OCI-LY7 (cell line): ENCODE results near the gene CPA2. TPM values are rescaled to one million over a fixed set of nuclear protein-coding genes. Genes with fewer than 3 reads are reported as not detected.

Experiments
- BruUV-seq: library from RNA; stranded (reverse); fragments of 400-500 nt; replicated peaks from 2 replicates; lab custom pipeline; 2021; lab: Mats Ljungman, UMichigan
- CTCF ChIA-PET: fragments of 300-600 bp; sonication (Branson Sonifier 250); formaldehyde crosslinking; loops from one replicate; lab custom pipeline; 2022; ENCODE audit warnings: antibody characterized with exemption; ENCODE audit not compliant: unreplicated experiment; lab: Charles Lee
- POLR2A ChIA-PET: fragments of 300-600 bp; sonication (Branson Sonifier 250); formaldehyde crosslinking; loops from one replicate; lab custom pipeline; 2022; ENCODE audit warnings: antibody characterized with exemption; lab: Charles Lee
- DNase-seq: peaks from one replicate; pipeline ENCODE4 v3.0.0-alpha.2; 2015; ENCODE audit warnings: low spot score
- H2AFZ ChIP-seq: fragments of 200-600 bp; sonication (generic), shearing (Covaris generic); 2 replicates; pipeline ENCODE4 v1.6.1; 2014; ENCODE audit warnings: mild to moderate bottlenecking, antibody characterized with exemption, low read length, moderate library complexity
- H3K27ac ChIP-seq: fragments of 200-600 bp; sonication (generic); 2 replicates; pipeline ENCODE4 v1.5.1; 2014; ENCODE audit warnings: mixed run types, low read depth, mild to moderate bottlenecking, moderate library complexity, low read length, inconsistent platforms; ENCODE audit not compliant: poor library complexity, severe bottlenecking
- H3K36me3 ChIP-seq: fragments of 200-600 bp; sonication (generic); 2 replicates; pipeline ENCODE4 v1.6.1; 2014; ENCODE audit warnings: mild to moderate bottlenecking, antibody characterized with exemption, low read length, moderate library complexity, mixed read lengths; ENCODE audit not compliant: insufficient read depth
- H3K4me1 ChIP-seq: fragments of 200-600 bp; sonication (generic); 2 replicates; pipeline ENCODE4 v1.5.1; 2014; ENCODE audit warnings: mild to moderate bottlenecking, low read length; ENCODE audit not compliant: insufficient read depth, poor library complexity, severe bottlenecking
- H3K4me2 ChIP-seq: fragments of 200-600 bp; sonication (generic); 2 replicates; pipeline ENCODE4 v1.6.1; 2014; ENCODE audit warnings: mild to moderate bottlenecking, low read length
- H3K4me3 ChIP-seq: fragments of 200-600 bp; sonication (generic); 2 replicates; pipeline ENCODE4 v1.5.1; 2014; ENCODE audit warnings: mild to moderate bottlenecking, low read depth, low read length; ENCODE audit not compliant: poor library complexity, severe bottlenecking
- H3K79me2 ChIP-seq: fragments of 200-600 bp; sonication (generic); 2 replicates; pipeline ENCODE4 v1.6.1; 2016; ENCODE audit warnings: low read depth, mild to moderate bottlenecking, low read length, moderate library complexity, mixed read lengths; ENCODE audit not compliant: insufficient read depth
- H3K9me2 ChIP-seq: fragments of 200-600 bp; sonication (generic); 2 replicates; pipeline ENCODE4 v1.6.1; 2016; ENCODE audit warnings: mild to moderate bottlenecking, low read length, mixed read lengths; ENCODE audit not compliant: insufficient read depth
- H3K9me3 ChIP-seq: fragments of 200-600 bp; sonication (generic); 2 replicates; pipeline ENCODE4 v1.6.1; 2014; ENCODE audit warnings: mild to moderate bottlenecking, mixed run types, low read length, mixed read lengths
- H4K20me1 ChIP-seq: fragments of 200-600 bp; sonication (generic); 2 replicates; pipeline ENCODE4 v1.6.1; 2014; ENCODE audit warnings: mild to moderate bottlenecking, antibody characterized with exemption, low read length, moderate library complexity, mixed read lengths; ENCODE audit not compliant: insufficient read depth
- CTCF ChIP-seq: fragments of 200-600 bp; sonication (generic); conservative IDR thresholded peaks from 2 replicates; pipeline ENCODE4 v1.5.1; 2014; ENCODE audit warnings: mild to moderate bottlenecking, antibody characterized with exemption, low read length, moderate library complexity, mixed read lengths
- EZH2phosphoT487 ChIP-seq: fragments of 200-600 bp; sonication (generic); IDR thresholded peaks from 2 replicates; pipeline ENCODE4 v1.6.1; 2018; ENCODE audit warnings: low read depth, borderline replicate concordance, mild to moderate bottlenecking, mixed run types, antibody characterized with exemption, low read length, moderate library complexity, mixed read lengths
- intact Hi-C: fragments of 100-400 bp; cut with micrococcal nuclease; formaldehyde crosslinking; loops from one replicate; pipeline ENCODE4 v1.10.0; 2022; ENCODE audit not compliant: unreplicated experiment
- total RNA-seq, 2 experiments: library from RNA; depleted of rRNA in 1 of 2; stranded (reverse); fragments of >200 nt in 1 of 2; shearing (Covaris generic) in 1 of 2; gene quantifications; 2 replicates each; pipeline ENCODE4 v1.2.3, GENCODE V29; 2014 to 2022

Gene CPA2
- total RNA-seq, 2 experiments from 2014 or later = not detected

GRCh38 chr7:130258494-130259078 lies 8.1 kb upstream of the CPA2 start:
- BruUV-seq = no TSS peak
- no peak for DNase-seq
- H3K9me2 ChIP-seq = no peaks in the 10 kb centered on the region
- TF ChIP-seq CTCF (no peak), EZH2phosphoT487 (no peak)
- POLR2A ChIA-PET = no interaction called here
- H3K9me3 ChIP-seq = no peaks in the 10 kb centered on the region
- no peaks in the 10 kb centered on the region for H3K36me3 ChIP-seq
- no peaks in the 10 kb centered on the region for H4K20me1 ChIP-seq
- intact Hi-C loops = no loop called here
- H3K4me3 ChIP-seq = no peak overlapping the region
- CTCF ChIA-PET = no interaction called here
- no peaks in the 10 kb centered on the region for H3K4me1 ChIP-seq
- H3K4me2 ChIP-seq = no peak overlapping the region
- no peak overlapping the region for H2AFZ ChIP-seq
- H3K79me2 ChIP-seq = no peaks in the 10 kb centered on the region
- no peak overlapping the region for H3K27ac ChIP-seq

DNA sequence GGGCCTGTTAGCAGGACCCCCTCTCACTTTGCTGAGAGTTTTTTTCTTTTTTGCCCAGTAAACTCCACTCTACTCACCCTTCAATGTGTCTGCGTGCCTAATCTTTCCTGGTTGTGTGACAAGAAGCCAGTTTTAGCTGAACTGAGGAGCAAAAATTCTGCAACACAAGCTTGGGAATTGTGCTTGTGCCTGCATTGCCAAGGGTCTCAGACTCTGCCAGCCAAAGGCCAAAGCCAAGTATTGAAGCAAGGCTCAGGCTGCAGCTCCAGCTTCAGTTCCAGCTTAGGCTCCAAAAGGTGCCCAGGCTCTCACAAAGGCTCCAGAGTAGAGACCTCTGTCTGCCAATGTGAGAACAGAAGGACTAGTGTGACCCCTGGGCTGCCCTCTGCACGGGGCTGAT lies 4.2 kb upstream of the CPA2 start:
- Histone ChIP-seq H3K79me2 (no peaks in the 10 kb centered on the region), H3K4me2 (no peak overlapping the region), H3K27ac (no peak overlapping the region), H2AFZ (no peak overlapping the region), H3K9me2 (no peaks in the 10 kb centered on the region), H3K4me1 (no peaks in the 10 kb centered on the region), H3K36me3 (no peaks in the 10 kb centered on the region), H3K4me3 (no peak overlapping the region), H4K20me1 (no peaks in the 10 kb centered on the region), H3K9me3 (no peaks in the 10 kb centered on the region)
- no peak for DNase-seq
- no TSS peak for BruUV-seq
- CTCF ChIA-PET = no interaction called here
- POLR2A ChIA-PET = no interaction called here
- intact Hi-C loops = no loop called here
- TF ChIP-seq EZH2phosphoT487 (no peak), CTCF (no peak)

DNA sequence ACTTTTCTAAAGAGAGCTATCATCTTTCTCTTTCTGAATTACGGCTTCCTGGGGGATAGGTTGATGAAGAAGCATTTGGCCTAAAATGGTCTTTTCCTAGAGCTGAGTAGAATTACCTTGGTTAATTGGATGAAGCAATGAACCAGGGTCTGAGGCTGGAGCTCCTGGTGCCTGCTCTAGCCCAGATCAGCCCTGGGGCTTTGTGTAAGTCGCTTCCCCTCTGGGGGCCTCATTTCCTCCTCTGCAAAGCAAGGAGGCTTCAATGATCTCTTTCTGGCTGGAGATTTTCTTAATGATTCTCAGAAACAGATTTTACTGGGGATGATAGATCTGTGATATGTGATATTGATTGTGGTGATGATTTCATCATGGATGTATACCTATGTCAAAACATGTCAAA lies 3.5 kb upstream of the CPA2 start:
- Histone ChIP-seq H3K27ac (no peak overlapping the region), H3K79me2 (no peaks in the 10 kb centered on the region), H3K4me3 (no peak overlapping the region), H4K20me1 (no peaks in the 10 kb centered on the region), H3K9me2 (no peaks in the 10 kb centered on the region), H3K9me3 (no peaks in the 10 kb centered on the region), H3K4me1 (no peaks in the 10 kb centered on the region), H2AFZ (no peak overlapping the region), H3K36me3 (no peaks in the 10 kb centered on the region), H3K4me2 (no peak overlapping the region)
- intact Hi-C loops = no loop called here
- ChIA-PET POLR2A (no interaction called here), CTCF (no interaction called here)
- no peak for TF ChIP-seq EZH2phosphoT487
- no peak for TF ChIP-seq CTCF
- no TSS peak for BruUV-seq
- no peak for DNase-seq
